K562 (cell line): ENCODE measurements around the gene SH3BP5L. TPM values are rescaled to one million over a fixed set of nuclear protein-coding genes. Genes with fewer than 3 reads are reported as not detected.

Experiments used
- ATAC-seq: fragments of 200-7000 bp; cut with Tn5 transposase; 3 replicates; pipeline ENCODE4 v1.9.1; 2020; ENCODE audit warnings: moderate library complexity
- BruUV-seq: library from RNA; stranded (reverse); fragments of 400-500 nt; replicated peaks from 2 replicates; lab custom pipeline; 2021; lab: Mats Ljungman, UMichigan
- CTCF ChIA-PET: fragments of 300-600 bp; formaldehyde crosslinking; extraction: SDS; loops from one replicate; lab custom pipeline; 2021; ENCODE audit warnings: low intra/inter-chr PET ratio; lab: Yijun Ruan, JAX
- POLR2A ChIA-PET: fragments of 300-600, 350-650 bp; sonication (Branson Sonifier 250); formaldehyde crosslinking; extraction: SDS; loops from one replicate; lab custom pipeline; 2021; ENCODE audit warnings: antibody characterized with exemption, inconsistent platforms; lab: Yijun Ruan, JAX
- DNase-seq, 4 experiments: peaks; one replicate each; pipeline versions ENCODE4 v3.0.0 to v3.0.0-alpha.2; 2011 to 2018; ENCODE audit warnings: low spot score in 3 of 4, mixed read lengths in 3 of 4; ENCODE audit errors: extremely low read depth in 1 of 4
- FAIRE-seq: peaks from 2 replicates; lab custom pipeline; 2011; peaks lifted over from hg19 to GRCh38; lab: Jason Lieb, UNC
- H2AFZ ChIP-seq: 2 replicates; pipeline ENCODE4 v1.6.0; 2011; ENCODE audit warnings: low read depth, low read length, control low read depth, inconsistent platforms
- H3K27ac ChIP-seq: fragments of 200-600 bp; 3 replicates; pipeline ENCODE4 v1.8.0; 2011; ENCODE audit warnings: low read depth, mild to moderate bottlenecking, control low read depth, inconsistent platforms, low read length, moderate library complexity, mixed read lengths; ENCODE audit errors: extremely low read depth
- H3K27me3 ChIP-seq, 2 experiments: fragments of 300-600 bp in 1 of 2; 2 replicates in 1 of 2; 3 replicates in 1 of 2; pipeline versions ENCODE4 v1.6.0 to v1.8.0; 2011; ENCODE audit warnings: inconsistent platforms in 2 of 2, low read length in 2 of 2, mild to moderate bottlenecking in 1 of 2, mixed read lengths in 1 of 2, moderate library complexity in 1 of 2; ENCODE audit not compliant: control insufficient read depth in 2 of 2, insufficient read depth in 2 of 2
- H3K36me3 ChIP-seq: fragments of 300-600 bp; 3 replicates; pipeline ENCODE4 v1.8.0; 2011; ENCODE audit warnings: mild to moderate bottlenecking, low read length, inconsistent platforms; ENCODE audit not compliant: control insufficient read depth, insufficient read depth
- H3K4me1 ChIP-seq, 2 experiments: fragments of 200-600 bp in 1 of 2; replicated peaks in 1 of 2; 2 replicates in 1 of 2; 3 replicates in 1 of 2; pipeline versions ENCODE4 v1.5.1 to v1.8.0; 2011; ENCODE audit warnings: inconsistent platforms in 2 of 2, low read length in 2 of 2, mild to moderate bottlenecking in 1 of 2, mixed read lengths in 1 of 2, moderate library complexity in 1 of 2; ENCODE audit not compliant: control insufficient read depth in 2 of 2, insufficient read depth in 2 of 2
- H3K4me2 ChIP-seq: 2 replicates; pipeline ENCODE4 v1.6.1; 2011; ENCODE audit warnings: low read length, control low read depth, inconsistent platforms, mixed read lengths; ENCODE audit not compliant: insufficient read depth
- H3K4me3 ChIP-seq: fragments of 200-600 bp; sonication (generic), shearing (Covaris generic); 2 replicates; pipeline ENCODE4 v1.5.1; 2016; ENCODE audit warnings: control low read depth, inconsistent platforms
- H3K79me2 ChIP-seq: fragments of 200-600 bp; 3 replicates; pipeline ENCODE4 v1.8.0; 2011; ENCODE audit warnings: low read length, inconsistent platforms; ENCODE audit not compliant: control insufficient read depth, insufficient read depth
- H3K9ac ChIP-seq, 2 experiments: 2 replicates each; pipeline versions ENCODE4 v1.6.0 to v1.6.1; 2011; ENCODE audit warnings: low read depth in 2 of 2, low read length in 2 of 2, control low read depth in 1 of 2, inconsistent platforms in 1 of 2, mild to moderate bottlenecking in 1 of 2, mixed read lengths in 1 of 2; ENCODE audit not compliant: insufficient read depth in 1 of 2
- H3K9me1 ChIP-seq: one replicate; pipeline ENCODE4 v1.6.0; 2011; ENCODE audit warnings: inconsistent platforms, mild to moderate bottlenecking, low read length, moderate library complexity; ENCODE audit not compliant: control insufficient read depth, insufficient read depth
- H3K9me3 ChIP-seq: replicated peaks from 2 replicates; pipeline ENCODE4 v1.5.1; 2011; ENCODE audit warnings: low read depth, low read length, inconsistent platforms; ENCODE audit not compliant: control insufficient read depth, insufficient read depth
- H4K20me1 ChIP-seq: replicated peaks from 2 replicates; pipeline ENCODE4 v1.6.1; 2011; ENCODE audit warnings: low read length, inconsistent platforms, mixed read lengths; ENCODE audit not compliant: control insufficient read depth, insufficient read depth
- AFF1 ChIP-seq, 2 experiments: fragments of 450-650 bp; IDR thresholded peaks; 2 replicates each; pipeline ENCODE4 v1.6.1; 2018; ENCODE audit warnings: mild to moderate bottlenecking in 2 of 2, low read depth in 1 of 2; ENCODE audit not compliant: partially characterized antibody in 2 of 2
- ARHGAP35 ChIP-seq: fragments of 450-650 bp; IDR thresholded peaks from 2 replicates; pipeline ENCODE4 v1.6.1; 2018; ENCODE audit not compliant: partially characterized antibody
- EHMT2 ChIP-seq: fragments of 450-650 bp; IDR thresholded peaks from 2 replicates; pipeline ENCODE4 v1.6.1; 2018; ENCODE audit warnings: antibody characterized with exemption
- MAX ChIP-seq: sonication (generic); formaldehyde crosslinking; IDR thresholded peaks from 2 replicates; pipeline ENCODE4 v1.9.0; 2022; ENCODE audit warnings: mild to moderate bottlenecking, missing genetic modification reagents
- NR0B1 ChIP-seq: fragments of 450-650 bp; IDR thresholded peaks from one replicate; pipeline ENCODE4 v1.6.1; 2018; ENCODE audit warnings: mild to moderate bottlenecking, moderate library complexity; ENCODE audit not compliant: partially characterized antibody
- POLR2G ChIP-seq: fragments of 200-400 bp; formaldehyde crosslinking; IDR thresholded peaks from 2 replicates; pipeline ENCODE4 v1.6.1; 2017; ENCODE audit warnings: low read depth, mild to moderate bottlenecking, antibody characterized with exemption, low read length, moderate library complexity
- RBFOX2 ChIP-seq: fragments of 200-400 bp; formaldehyde crosslinking; IDR thresholded peaks from 2 replicates; pipeline ENCODE4 v1.6.1; 2017; ENCODE audit warnings: low read depth, mild to moderate bottlenecking, low read length, moderate library complexity
- SMARCE1 ChIP-seq: fragments of 450-650 bp; IDR thresholded peaks from 2 replicates; pipeline ENCODE4 v1.7.1; 2016; ENCODE audit warnings: mild to moderate bottlenecking
- ZBTB33 ChIP-seq: sonication (generic); formaldehyde crosslinking; IDR thresholded peaks from 2 replicates; pipeline ENCODE4 v1.8.1; 2023; ENCODE audit warnings: mild to moderate bottlenecking, missing genetic modification reagents
- ZBTB49 ChIP-seq: sonication (generic); formaldehyde crosslinking; IDR thresholded peaks from 2 replicates; pipeline ENCODE4 v1.8.0; 2022; ENCODE audit warnings: missing genetic modification reagents, mild to moderate bottlenecking, borderline replicate concordance
- ZNF274 ChIP-seq: IDR thresholded peaks from 2 replicates; pipeline ENCODE4 v1.6.1; 2011; ENCODE audit warnings: low read depth, mild to moderate bottlenecking, low read length, moderate library complexity, borderline replicate concordance
- WGBS: fragments of 100-300 bp; shearing (Covaris generic); methylation state at CpG from one replicate; pipeline ENCODE4 v1.1.6; 2016; ENCODE audit warnings: low coverage, mixed read lengths; ENCODE audit not compliant: insufficient coverage; ENCODE audit errors: missing lambda C conversion rate; 5-methylcytosine and 5-hydroxymethylcytosine counted together
- in situ Hi-C: fragments of 300-500 bp; cut with MboI; formaldehyde crosslinking; loops from 4 replicates; pipeline ENCODE4 v1.15.0; 2018; ENCODE audit warnings: inconsistent platforms, mixed read lengths
- intact Hi-C: fragments of 100-400 bp; cut with micrococcal nuclease; formaldehyde crosslinking; loops from 2 replicates; pipeline ENCODE4 v1.14.2; 2022
- polyA plus RNA-seq, 8 experiments: library from polyadenylated mRNA; depleted of rRNA in 4 of 8; stranded (reverse) in 5 of 8; unstranded in 3 of 8; fragments of >200 nt; fragmentation: Nextera tagmentation in 2 of 8; fragmentation: Illumina TruSeq in 1 of 8; extraction: Ambion mirVana in 2 of 8; extraction: Trizol in 1 of 8; gene quantifications; 2 replicates each; pipeline versions ENCODE4 v1.2.1 to v1.2.3, GENCODE V29; 2011 to 2014; ENCODE audit warnings: inconsistent platforms in 1 of 8, missing spikeins in 1 of 8
- total RNA-seq, 7 experiments: library from RNA; depleted of rRNA in 6 of 7; stranded (reverse); fragments of >200 nt in 6 of 7; fragmentation: Illumina TruSeq in 2 of 7; extraction: Trizol in 2 of 7; gene quantifications; 2 replicates each; pipeline versions ENCODE4 v1.2.1 to v1.2.3, GENCODE V29; 2011 to 2021; ENCODE audit warnings: low replicate concordance in 1 of 7

The SH3BP5L gene
- total and polyA plus RNA-seq, 9 of the 15 experiments (the other 6 are each of a cell fraction or from before 2014, with no cell fraction given): 1.9 to 26.5 (median 15.8) TPM

GRCh38 chr1:248847956-248848561 is 22.3 kb upstream of the SH3BP5L start:
- peaks cover 12% of the 10 kb centered on the region for H3K79me2 ChIP-seq
- no peak overlapping the region for H3K9ac ChIP-seq
- intact Hi-C loops (no loop called here), in situ Hi-C loops (no loop called here)
- no peak overlapping the region for H3K4me2 ChIP-seq
- no peak overlapping the region for H3K27ac ChIP-seq
- H3K9me3 ChIP-seq: no peaks in the 10 kb centered on the region
- POLR2A ChIA-PET: no interaction called here
- no peak for ATAC-seq
- WGBS: 98% methylated on average over 44 of the region's 72 CpGs
- peaks cover 4% of the 10 kb centered on the region; the same call in 1 of the 2 replicates for H4K20me1 ChIP-seq
- H3K27me3 ChIP-seq: no peaks in the 10 kb centered on the region
- no peak overlapping the region for H2AFZ ChIP-seq
- peaks cover 2 to 20% of the 10 kb centered on the region in 2 experiments; a peak in 4 of 5 replicates for H3K4me1 ChIP-seq
- no peak overlapping the region for H3K4me3 ChIP-seq
- no peaks in the 10 kb centered on the region for H3K9me1 ChIP-seq
- DNase-seq: no peak
- no peak for FAIRE-seq
- CTCF ChIA-PET: no interaction called here
- BruUV-seq: no TSS peak
- H3K36me3 ChIP-seq: peaks cover 93% of the 10 kb centered on the region
- TF ChIP-seq EHMT2 (no peak), ZBTB49 (CRISPR knock-in tag) (no peak), ZNF274 (no peak), RBFOX2 (peak; percentile 66), NR0B1 (no peak), AFF1 (IDR thresholded peaks at IDR 0.05; ENCODE audit: low read depth in 1 of 2, partially characterized antibody in 2 of 2) (no peak), MAX (CRISPR knock-in tag) (peak; percentile 36), POLR2G (peak; percentile 72), ARHGAP35 (no peak), SMARCE1 (no peak), ZBTB33 (CRISPR knock-in tag) (peak; percentile 96)
